K562 (cell line): Measurements from ENCODE around the gene SGMS1. TPM values are rescaled to one million over a fixed set of nuclear protein-coding genes. Genes with fewer than 3 reads are reported as not detected.

Source experiments
- ATAC-seq: fragments of 200-7000 bp; cut with Tn5 transposase; 3 replicates; pipeline ENCODE4 v1.9.1; 2020; ENCODE audit warnings: moderate library complexity
- BruUV-seq: library from RNA; stranded (reverse); fragments of 400-500 nt; replicated peaks from 2 replicates; lab custom pipeline; 2021; lab: Mats Ljungman, UMichigan
- CTCF ChIA-PET: fragments of 300-600 bp; formaldehyde crosslinking; extraction: SDS; loops from one replicate; lab custom pipeline; 2021; ENCODE audit warnings: low intra/inter-chr PET ratio; lab: Yijun Ruan, JAX
- POLR2A ChIA-PET: fragments of 300-600, 350-650 bp; sonication (Branson Sonifier 250); formaldehyde crosslinking; extraction: SDS; loops from one replicate; lab custom pipeline; 2021; ENCODE audit warnings: antibody characterized with exemption, inconsistent platforms; lab: Yijun Ruan, JAX
- DNase-seq, 4 experiments: peaks; one replicate each; pipeline versions ENCODE4 v3.0.0 to v3.0.0-alpha.2; 2011 to 2018; ENCODE audit warnings: low spot score in 3 of 4, mixed read lengths in 3 of 4; ENCODE audit errors: extremely low read depth in 1 of 4
- FAIRE-seq: peaks from 2 replicates; lab custom pipeline; 2011; peaks lifted over from hg19 to GRCh38; lab: Jason Lieb, UNC
- H2AFZ ChIP-seq: 2 replicates; pipeline ENCODE4 v1.6.0; 2011; ENCODE audit warnings: low read depth, low read length, control low read depth, inconsistent platforms
- H3K27ac ChIP-seq: fragments of 200-600 bp; 3 replicates; pipeline ENCODE4 v1.8.0; 2011; ENCODE audit warnings: low read depth, mild to moderate bottlenecking, control low read depth, inconsistent platforms, low read length, moderate library complexity, mixed read lengths; ENCODE audit errors: extremely low read depth
- H3K27me3 ChIP-seq, 2 experiments: fragments of 300-600 bp in 1 of 2; 2 replicates in 1 of 2; 3 replicates in 1 of 2; pipeline versions ENCODE4 v1.6.0 to v1.8.0; 2011; ENCODE audit warnings: inconsistent platforms in 2 of 2, low read length in 2 of 2, mild to moderate bottlenecking in 1 of 2, mixed read lengths in 1 of 2, moderate library complexity in 1 of 2; ENCODE audit not compliant: control insufficient read depth in 2 of 2, insufficient read depth in 2 of 2
- H3K36me3 ChIP-seq: fragments of 300-600 bp; 3 replicates; pipeline ENCODE4 v1.8.0; 2011; ENCODE audit warnings: mild to moderate bottlenecking, low read length, inconsistent platforms; ENCODE audit not compliant: control insufficient read depth, insufficient read depth
- H3K4me1 ChIP-seq, 2 experiments: fragments of 200-600 bp in 1 of 2; replicated peaks in 1 of 2; 2 replicates in 1 of 2; 3 replicates in 1 of 2; pipeline versions ENCODE4 v1.5.1 to v1.8.0; 2011; ENCODE audit warnings: inconsistent platforms in 2 of 2, low read length in 2 of 2, mild to moderate bottlenecking in 1 of 2, mixed read lengths in 1 of 2, moderate library complexity in 1 of 2; ENCODE audit not compliant: control insufficient read depth in 2 of 2, insufficient read depth in 2 of 2
- H3K4me2 ChIP-seq: 2 replicates; pipeline ENCODE4 v1.6.1; 2011; ENCODE audit warnings: low read length, control low read depth, inconsistent platforms, mixed read lengths; ENCODE audit not compliant: insufficient read depth
- H3K4me3 ChIP-seq: fragments of 200-600 bp; sonication (generic), shearing (Covaris generic); 2 replicates; pipeline ENCODE4 v1.5.1; 2016; ENCODE audit warnings: control low read depth, inconsistent platforms
- H3K79me2 ChIP-seq: fragments of 200-600 bp; 3 replicates; pipeline ENCODE4 v1.8.0; 2011; ENCODE audit warnings: low read length, inconsistent platforms; ENCODE audit not compliant: control insufficient read depth, insufficient read depth
- H3K9ac ChIP-seq, 2 experiments: 2 replicates each; pipeline versions ENCODE4 v1.6.0 to v1.6.1; 2011; ENCODE audit warnings: low read depth in 2 of 2, low read length in 2 of 2, control low read depth in 1 of 2, inconsistent platforms in 1 of 2, mild to moderate bottlenecking in 1 of 2, mixed read lengths in 1 of 2; ENCODE audit not compliant: insufficient read depth in 1 of 2
- H3K9me1 ChIP-seq: one replicate; pipeline ENCODE4 v1.6.0; 2011; ENCODE audit warnings: inconsistent platforms, mild to moderate bottlenecking, low read length, moderate library complexity; ENCODE audit not compliant: control insufficient read depth, insufficient read depth
- H3K9me3 ChIP-seq: replicated peaks from 2 replicates; pipeline ENCODE4 v1.5.1; 2011; ENCODE audit warnings: low read depth, low read length, inconsistent platforms; ENCODE audit not compliant: control insufficient read depth, insufficient read depth
- H4K20me1 ChIP-seq: replicated peaks from 2 replicates; pipeline ENCODE4 v1.6.1; 2011; ENCODE audit warnings: low read length, inconsistent platforms, mixed read lengths; ENCODE audit not compliant: control insufficient read depth, insufficient read depth
- ARNT ChIP-seq, 2 experiments: fragments of 450-650 bp; IDR thresholded peaks; 2 replicates each; pipeline ENCODE4 v1.6.1; 2016; ENCODE audit warnings: mild to moderate bottlenecking in 1 of 2
- KAT2B ChIP-seq: IDR thresholded peaks from one replicate; pipeline ENCODE4 v1.6.1; 2012; ENCODE audit warnings: low read depth, mild to moderate bottlenecking, control low read depth, inconsistent platforms, low read length, moderate library complexity
- MAX ChIP-seq: sonication (generic); formaldehyde crosslinking; IDR thresholded peaks from 2 replicates; pipeline ENCODE4 v1.9.0; 2022; ENCODE audit warnings: mild to moderate bottlenecking, missing genetic modification reagents
- PREB ChIP-seq: sonication (generic); formaldehyde crosslinking; IDR thresholded peaks from 2 replicates; pipeline ENCODE4 v1.8.1; 2023; ENCODE audit warnings: mild to moderate bottlenecking, missing genetic modification reagents
- SMAD2 ChIP-seq: fragments of 150-350 bp; IDR thresholded peaks from 2 replicates; pipeline ENCODE4 v1.6.1; 2014; ENCODE audit warnings: low read depth, mild to moderate bottlenecking, low read length
- SMAD4 ChIP-seq: fragments of 250-450 bp; sonication (Bioruptor Pico); conservative IDR thresholded peaks from 2 replicates; pipeline ENCODE4 v1.8.0; 2021; ENCODE audit warnings: inconsistent platforms, mild to moderate bottlenecking, moderate library complexity
- SMC3 ChIP-seq: conservative IDR thresholded peaks from 2 replicates; pipeline ENCODE4 v1.6.1; 2011; ENCODE audit warnings: low read depth, low read length, improper control_type of control experiment; ENCODE audit not compliant: insufficient read depth
- TCF3 ChIP-seq: sonication (generic); formaldehyde crosslinking; IDR thresholded peaks from 2 replicates; pipeline ENCODE4 v1.4.0; 2020; ENCODE audit warnings: mild to moderate bottlenecking, missing genetic modification reagents
- ZNF318 ChIP-seq, 2 experiments: fragments of 450-650 bp; IDR thresholded peaks; 2 replicates each; pipeline ENCODE4 v1.6.1; 2016; ENCODE audit warnings: mild to moderate bottlenecking in 2 of 2, borderline replicate concordance in 1 of 2, low read depth in 1 of 2, moderate library complexity in 1 of 2
- WGBS: fragments of 100-300 bp; shearing (Covaris generic); methylation state at CpG from one replicate; pipeline ENCODE4 v1.1.6; 2016; ENCODE audit warnings: low coverage, mixed read lengths; ENCODE audit not compliant: insufficient coverage; ENCODE audit errors: missing lambda C conversion rate; 5-methylcytosine and 5-hydroxymethylcytosine counted together
- in situ Hi-C: fragments of 300-500 bp; cut with MboI; formaldehyde crosslinking; loops from 4 replicates; pipeline ENCODE4 v1.15.0; 2018; ENCODE audit warnings: inconsistent platforms, mixed read lengths
- intact Hi-C: fragments of 100-400 bp; cut with micrococcal nuclease; formaldehyde crosslinking; loops from 2 replicates; pipeline ENCODE4 v1.14.2; 2022
- polyA plus RNA-seq, 8 experiments: library from polyadenylated mRNA; depleted of rRNA in 4 of 8; stranded (reverse) in 5 of 8; unstranded in 3 of 8; fragments of >200 nt; fragmentation: Nextera tagmentation in 2 of 8; fragmentation: Illumina TruSeq in 1 of 8; extraction: Ambion mirVana in 2 of 8; extraction: Trizol in 1 of 8; gene quantifications; 2 replicates each; pipeline versions ENCODE4 v1.2.1 to v1.2.3, GENCODE V29; 2011 to 2014; ENCODE audit warnings: inconsistent platforms in 1 of 8, missing spikeins in 1 of 8
- total RNA-seq, 7 experiments: library from RNA; depleted of rRNA in 6 of 7; stranded (reverse); fragments of >200 nt in 6 of 7; fragmentation: Illumina TruSeq in 2 of 7; extraction: Trizol in 2 of 7; gene quantifications; 2 replicates each; pipeline versions ENCODE4 v1.2.1 to v1.2.3, GENCODE V29; 2011 to 2021; ENCODE audit warnings: low replicate concordance in 1 of 7

Gene SGMS1
- total and polyA plus RNA-seq, 9 of the 15 experiments (the other 6 are each of a cell fraction or from before 2014, with no cell fraction given), result 22.6 to 232 (median 82.2) TPM

DNA sequence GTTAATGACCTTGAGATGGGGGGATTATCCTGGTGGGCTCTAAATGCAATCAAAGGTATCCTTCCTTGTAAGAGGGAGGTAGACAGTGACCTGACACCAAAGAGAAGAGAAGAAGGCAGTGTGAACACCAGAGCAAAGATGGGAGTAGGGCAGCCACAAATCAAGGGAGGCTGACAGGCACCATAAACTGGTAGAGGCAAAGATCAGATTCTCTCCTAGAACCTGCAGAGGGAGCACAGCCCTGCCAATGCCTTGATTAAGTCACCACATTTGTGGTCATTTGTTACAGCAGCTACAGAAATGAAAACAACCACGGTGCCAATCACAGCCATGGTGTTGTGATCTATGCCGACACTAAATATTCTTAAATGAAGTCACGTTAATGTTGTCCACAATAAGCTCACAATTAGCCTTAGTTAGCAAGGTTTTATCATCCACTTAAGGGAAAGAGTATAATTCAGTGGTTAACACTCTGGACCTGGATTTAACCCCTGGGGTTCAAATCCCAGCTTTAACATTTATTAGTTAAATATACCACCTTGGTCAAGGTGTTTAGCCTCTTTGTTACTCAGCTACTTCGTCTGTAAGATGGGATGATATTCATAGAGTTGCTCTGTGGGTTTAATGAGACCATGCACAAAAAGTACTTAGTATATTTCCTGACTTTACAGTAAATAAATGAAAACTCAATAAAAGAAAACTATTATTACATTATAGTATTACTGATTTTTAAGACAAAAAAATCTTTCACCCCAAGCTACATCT is 70.8 kb downstream of the SGMS1 start:
- DNase-seq, result peak in 2 of 4 experiments; percentile 41 to 77
- Histone ChIP-seq H3K9ac (peak overlapping the region in 1 of 2 experiments; percentile 63; a peak in 2 of 4 replicates), H3K9me3 (no peaks in the 10 kb centered on the region), H3K36me3 (peaks cover 10% of the 10 kb centered on the region; the same call in 2 of the 3 replicates), H3K4me3 (no peak overlapping the region; the same call in 1 of the 2 replicates), H3K4me1 (peaks cover 34 to 63% of the 10 kb centered on the region in 2 experiments), H2AFZ (no peak overlapping the region), H3K79me2 (peaks cover 99% of the 10 kb centered on the region), H3K4me2 (peak overlapping the region; percentile 72), H3K27ac (peak overlapping the region; percentile 23; the same call in 1 of the 3 replicates), H4K20me1 (0 out of 2 replicates have a peak, but pooled peaks cover 5% of the 10 kb centered on the region), H3K27me3 (no peaks in the 10 kb centered on the region), H3K9me1 (no peaks in the 10 kb centered on the region)
- 43% methylated on average over 4 of the region's 4 CpGs for WGBS
- in situ Hi-C loops, result no loop called here
- POLR2A ChIA-PET, result interaction anchor here (1.0 to 1.1 kb wide), 3 partner anchors 14 to 72 kb away, joined by 4 to 7 read pairs (median 4); no protein-coding TSS in a partner anchor
- no TSS peak for BruUV-seq
- CTCF ChIA-PET, result interaction anchor here (0.8 kb wide), 1 partner anchor 336 kb away, joined by 3 read pairs; no protein-coding TSS in a partner anchor
- peak; percentile 43 for ATAC-seq
- intact Hi-C loops, result loop anchor here (5.0 kb wide), 2 partner anchors 241 to 261 kb away; no protein-coding TSS in a partner anchor
- peak; percentile 72 for FAIRE-seq
- TF ChIP-seq PREB (CRISPR knock-in tag), result no peak
- TF ChIP-seq ZNF318 (IDR thresholded peaks at IDR 0.05; ENCODE audit: borderline replicate concordance in 1 of 2, low read depth in 1 of 2), result no peak
- TF ChIP-seq TCF3 (CRISPR knock-in tag), result 0 out of 2 replicates have a peak, but pooled peaks have one; percentile 17
- no peak for TF ChIP-seq KAT2B
- TF ChIP-seq SMC3, result 0 out of 2 replicates have a peak, but pooled peaks have one; percentile 5
- TF ChIP-seq SMAD2, result no peak
- TF ChIP-seq SMAD4 (CRISPR knock-in tag), result peak; percentile 43; the same call in 1 of the 2 replicates
- no peak; a peak in 1 of 4 replicates for TF ChIP-seq ARNT (IDR thresholded peaks at IDR 0.05)
- no peak for TF ChIP-seq MAX (CRISPR knock-in tag)
